Measurements from ENCODE around the gene TRAPPC11. TPM values are rescaled to one million over a fixed set of nuclear protein-coding genes. Genes with fewer than 3 reads are reported as not detected.

The TRAPPC11 gene
- total RNA-seq, 2 donors from 2014 or later: 38.4 to 49.7 TPM

GRCh38 chr4:183635321-183635720 lies 23.8 kb upstream of the TRAPPC11 start:
- Mint-ChIP-seq H3K27me3 (ENCODE audit: insufficient read depth) (no peaks in the 10 kb centered on the region), H3K4me1 (peaks cover 14% of the 10 kb centered on the region), H3K36me3 (ENCODE audit: low read depth) (no peaks in the 10 kb centered on the region), H3K4me3 (no peak overlapping the region), H3K27ac (peak overlapping the region; percentile 34), H3K9me3 (no peaks in the 10 kb centered on the region)
- H3K9me3 ChIP-seq (ENCODE audit: control insufficient read depth, low read length): no peaks in the 10 kb centered on the region
- H3K4me1 ChIP-seq (ENCODE audit: control insufficient read depth, insufficient read depth, low read length): peaks cover 3% of the 10 kb centered on the region
- no peak overlapping the region for H3K4me3 ChIP-seq (ENCODE audit: low read length)
- no peaks in the 10 kb centered on the region for H3K27me3 ChIP-seq (ENCODE audit: control insufficient read depth, insufficient read depth, low read length, poor library complexity, severe bottlenecking)
- no peaks in the 10 kb centered on the region for H3K36me3 ChIP-seq (ENCODE audit: control insufficient read depth, insufficient read depth, low read length)
- no peak overlapping the region for H3K9ac ChIP-seq (ENCODE audit: extremely low read depth, low read length, poor library complexity, severe bottlenecking)
- peak; percentile 73 for DNase-seq
- 54 to 63% methylated on average over 5 to 10 of the region's 10 CpGs for WGBS, 2 experiments (ENCODE audit: insufficient coverage in 1 of 2, insufficient read length in 1 of 2)
- H3K27ac ChIP-seq (ENCODE audit: low read depth, low read length): peak overlapping the region; percentile 57
- TF ChIP-seq CTCF (conservative IDR thresholded peaks at IDR 0.05): no peak

- Histone ChIP-seq H3K27ac (ENCODE audit: low read depth, low read length) (peak overlapping the region; percentile 57), H3K4me3 (ENCODE audit: low read length) (no peak overlapping the region), H3K9ac (ENCODE audit: extremely low read depth, low read length, poor library complexity, severe bottlenecking) (no peak overlapping the region), H3K36me3 (ENCODE audit: control insufficient read depth, insufficient read depth, low read length) (no peaks in the 10 kb centered on the region), H3K4me1 (ENCODE audit: control insufficient read depth, insufficient read depth, low read length) (peaks cover 3% of the 10 kb centered on the region), H3K27me3 (ENCODE audit: control insufficient read depth, insufficient read depth, low read length, poor library complexity, severe bottlenecking) (no peaks in the 10 kb centered on the region), H3K9me3 (ENCODE audit: control insufficient read depth, low read length) (no peaks in the 10 kb centered on the region)
- Mint-ChIP-seq H3K27me3 (ENCODE audit: insufficient read depth) (no peaks in the 10 kb centered on the region), H3K4me3 (no peak overlapping the region), H3K4me1 (peaks cover 14% of the 10 kb centered on the region), H3K9me3 (no peaks in the 10 kb centered on the region), H3K36me3 (ENCODE audit: low read depth) (no peaks in the 10 kb centered on the region), H3K27ac (no peak overlapping the region)
- no peak for DNase-seq
- 89% methylated on average over 5 of the region's 5 CpGs; no CpG with 5 or more reads in 1 of the 2 experiments for WGBS, 2 experiments (ENCODE audit: insufficient coverage in 1 of 2, insufficient read length in 1 of 2)
- no peak for TF ChIP-seq CTCF (conservative IDR thresholded peaks at IDR 0.05)
Measured at GRCh38 chr4:183635741-183636140, 23.4 kb upstream of the TRAPPC11 start.

GRCh38 chr4:183636503-183636902 lies 22.6 kb upstream of the TRAPPC11 start:
- H3K27ac ChIP-seq (ENCODE audit: low read depth, low read length): no peak overlapping the region
- no peaks in the 10 kb centered on the region for H3K9me3 ChIP-seq (ENCODE audit: control insufficient read depth, low read length)
- H3K9me3 Mint-ChIP-seq: no peaks in the 10 kb centered on the region
- H3K36me3 ChIP-seq (ENCODE audit: control insufficient read depth, insufficient read depth, low read length): no peaks in the 10 kb centered on the region
- peak overlapping the region; percentile 56 for H3K27ac Mint-ChIP-seq
- H3K4me3 ChIP-seq (ENCODE audit: low read length): no peak overlapping the region
- 89 to 90% methylated on average over 5 to 8 of the region's 8 CpGs for WGBS, 2 experiments (ENCODE audit: insufficient coverage in 1 of 2, insufficient read length in 1 of 2)
- peak; percentile 57 for TF ChIP-seq CTCF (conservative IDR thresholded peaks at IDR 0.05)
- no peaks in the 10 kb centered on the region for H3K27me3 Mint-ChIP-seq (ENCODE audit: insufficient read depth)
- no peaks in the 10 kb centered on the region for H3K27me3 ChIP-seq (ENCODE audit: control insufficient read depth, insufficient read depth, low read length, poor library complexity, severe bottlenecking)
- peaks cover 3% of the 10 kb centered on the region for H3K36me3 Mint-ChIP-seq (ENCODE audit: low read depth)
- DNase-seq: peak; percentile 51
- H3K4me3 Mint-ChIP-seq: no peak overlapping the region
- H3K4me1 ChIP-seq (ENCODE audit: control insufficient read depth, insufficient read depth, low read length): peaks cover 3% of the 10 kb centered on the region
- peaks cover 14% of the 10 kb centered on the region for H3K4me1 Mint-ChIP-seq
- no peak overlapping the region for H3K9ac ChIP-seq (ENCODE audit: extremely low read depth, low read length, poor library complexity, severe bottlenecking)
